H1 (cell line): Measurements from ENCODE around the gene SECISBP2L. TPM values are rescaled to one million over a fixed set of nuclear protein-coding genes. Genes with fewer than 3 reads are reported as not detected.

Experiments used
- CTCF ChIA-PET: fragments of 300-600 bp; sonication (Branson Sonifier 250); formaldehyde crosslinking; loops from one replicate; lab custom pipeline; 2021; ENCODE audit not compliant: partially characterized antibody; lab: Charles Lee
- POLR2A ChIA-PET: fragments of 300-600 bp; sonication (Branson Sonifier 250); formaldehyde crosslinking; loops from one replicate; lab custom pipeline; 2021; ENCODE audit warnings: inconsistent platforms; ENCODE audit not compliant: partially characterized antibody; lab: Charles Lee
- DNase-seq, 2 experiments: peaks; one replicate each; pipeline versions ENCODE4 v3.0.0 to v3.0.0-alpha.2; 2010 to 2022; ENCODE audit warnings: low spot score in 2 of 2, low read depth in 1 of 2, mixed read lengths in 1 of 2
- FAIRE-seq: peaks from 2 replicates; lab custom pipeline; 2011; peaks lifted over from hg19 to GRCh38; lab: Jason Lieb, UNC
- H2AFZ ChIP-seq: 2 replicates; pipeline ENCODE4 v1.8.1; 2012; ENCODE audit warnings: low read length, inconsistent platforms
- H2AK5ac ChIP-seq: 2 replicates; pipeline ENCODE4 v1.6.1; 2013; ENCODE audit warnings: low read depth, low read length
- H2BK120ac ChIP-seq: replicated peaks from 2 replicates; pipeline ENCODE3; 2013; ENCODE audit warnings: low read depth, low read length, inconsistent platforms
- H2BK12ac ChIP-seq: 2 replicates; pipeline ENCODE4 v1.6.1; 2013; ENCODE audit warnings: low read depth, low read length
- H2BK15ac ChIP-seq: 2 replicates; pipeline ENCODE4 v1.6.1; 2013; ENCODE audit warnings: low read length
- H2BK20ac ChIP-seq: 2 replicates; pipeline ENCODE4 v1.6.1; 2013; ENCODE audit warnings: low read length
- H2BK5ac ChIP-seq: 2 replicates; pipeline ENCODE4 v1.6.1; 2013; ENCODE audit warnings: low read depth, low read length
- H3K14ac ChIP-seq: 2 replicates; pipeline ENCODE4 v1.6.1; 2013; ENCODE audit warnings: inconsistent platforms; ENCODE audit not compliant: insufficient read length
- H3K18ac ChIP-seq: 2 replicates; pipeline ENCODE4 v1.6.1; 2013; ENCODE audit warnings: low read length; ENCODE audit errors: extremely low read depth
- H3K23ac ChIP-seq: 2 replicates; pipeline ENCODE4 v1.6.1; 2013; ENCODE audit warnings: inconsistent platforms; ENCODE audit not compliant: insufficient read length
- H3K23me2 ChIP-seq: 2 replicates; pipeline ENCODE4 v1.6.1; 2013; ENCODE audit warnings: low read depth, low read length
- H3K27ac ChIP-seq: 2 replicates; pipeline ENCODE4 v1.6.1; 2011; ENCODE audit warnings: low read depth, low read length, inconsistent platforms
- H3K27me3 ChIP-seq, 4 experiments: replicated peaks in 1 of 4; 1 replicate in 1 of 4; 2 replicates in 3 of 4; pipeline versions ENCODE4 v1.6.1 to v1.8.1; 2011 to 2013; ENCODE audit warnings: low read length in 3 of 4, mild to moderate bottlenecking in 3 of 4, inconsistent platforms in 2 of 4, mixed read lengths in 2 of 4, moderate library complexity in 1 of 4; ENCODE audit not compliant: control insufficient read depth in 3 of 4, insufficient read depth in 3 of 4; ENCODE audit errors: extremely low read depth in 1 of 4
- H3K36me3 ChIP-seq, 4 experiments: 2 replicates each; pipeline versions ENCODE4 v1.6.1 to v1.8.1; 2011 to 2013; ENCODE audit warnings: mild to moderate bottlenecking in 4 of 4, low read length in 3 of 4, moderate library complexity in 2 of 4, control low read depth in 1 of 4, inconsistent platforms in 1 of 4; ENCODE audit not compliant: insufficient read depth in 4 of 4, control insufficient read depth in 2 of 4
- H3K4ac ChIP-seq: replicated peaks from 2 replicates; pipeline ENCODE3; 2013; ENCODE audit warnings: low read length, low read depth, mixed read lengths, inconsistent platforms; ENCODE audit not compliant: insufficient read length
- H3K4me1 ChIP-seq, 4 experiments: replicated peaks in 1 of 4; 1 replicate in 1 of 4; 2 replicates in 3 of 4; pipeline versions ENCODE4 v1.6.1 to v1.8.1; 2011 to 2013; ENCODE audit warnings: low read length in 3 of 4, inconsistent platforms in 2 of 4, mixed read lengths in 1 of 4; ENCODE audit not compliant: insufficient read depth in 4 of 4, control insufficient read depth in 3 of 4
- H3K4me2 ChIP-seq, 2 experiments: 2 replicates each; pipeline versions ENCODE4 v1.6.1 to v1.8.1; 2011 to 2013; ENCODE audit warnings: low read depth in 2 of 2, low read length in 2 of 2, control low read depth in 1 of 2, inconsistent platforms in 1 of 2, mild to moderate bottlenecking in 1 of 2; ENCODE audit not compliant: insufficient read depth in 1 of 2
- H3K4me3 ChIP-seq, 4 experiments: fragments of 200-600, 300-600 bp in 1 of 4; sonication (generic), shearing (Covaris generic), sonication (Bioruptor Twin) in 1 of 4; 2 replicates each; pipeline versions ENCODE4 v1.5.1 to v1.8.1; 2011 to 2016; ENCODE audit warnings: low read length in 4 of 4, low read depth in 3 of 4, control low read depth in 2 of 4, inconsistent platforms in 2 of 4, mild to moderate bottlenecking in 2 of 4, mixed read lengths in 1 of 4, moderate library complexity in 1 of 4; ENCODE audit not compliant: insufficient read depth in 2 of 4; ENCODE audit errors: extremely low read depth in 1 of 4
- H3K56ac ChIP-seq: replicated peaks from 2 replicates; pipeline ENCODE3; 2013; ENCODE audit warnings: low read depth, mild to moderate bottlenecking, mixed read lengths, low read length, inconsistent platforms; ENCODE audit not compliant: insufficient read length
- H3K79me1 ChIP-seq: 2 replicates; pipeline ENCODE4 v1.6.1; 2013; ENCODE audit warnings: low read depth, low read length, control low read depth
- H3K79me2 ChIP-seq, 2 experiments: 2 replicates each; pipeline versions ENCODE4 v1.6.1 to v1.8.1; 2012 to 2013; ENCODE audit warnings: low read length in 2 of 2, mild to moderate bottlenecking in 2 of 2, inconsistent platforms in 1 of 2; ENCODE audit not compliant: insufficient read depth in 2 of 2, control insufficient read depth in 1 of 2
- H3K9ac ChIP-seq, 4 experiments: replicated peaks in 1 of 4; 1 replicate in 1 of 4; 2 replicates in 3 of 4; pipeline versions ENCODE4 v1.6.1 to v1.8.1; 2011 to 2013; ENCODE audit warnings: low read depth in 3 of 4, low read length in 3 of 4, control low read depth in 2 of 4, mild to moderate bottlenecking in 2 of 4, moderate library complexity in 2 of 4, inconsistent platforms in 1 of 4; ENCODE audit errors: extremely low read depth in 1 of 4
- H3K9me3 ChIP-seq, 2 experiments: 2 replicates each; pipeline versions ENCODE4 v1.6.1 to v1.8.1; 2012 to 2013; ENCODE audit warnings: mild to moderate bottlenecking in 2 of 2, moderate library complexity in 2 of 2, control low read depth in 1 of 2, inconsistent platforms in 1 of 2, low read depth in 1 of 2, low read length in 1 of 2, mixed read lengths in 1 of 2; ENCODE audit not compliant: insufficient read depth in 2 of 2
- H4K20me1 ChIP-seq, 2 experiments: replicated peaks in 1 of 2; 2 replicates each; pipeline versions ENCODE3 to v1.8.1; 2011 to 2013; ENCODE audit warnings: inconsistent platforms in 2 of 2, low read length in 2 of 2, mild to moderate bottlenecking in 1 of 2; ENCODE audit not compliant: insufficient read depth in 2 of 2, control insufficient read depth in 1 of 2
- H4K5ac ChIP-seq: 2 replicates; pipeline ENCODE4 v1.6.1; 2013; ENCODE audit warnings: low read length, low read depth, mixed read lengths, inconsistent platforms; ENCODE audit not compliant: insufficient read length
- H4K8ac ChIP-seq: 2 replicates; pipeline ENCODE4 v1.8.0; 2013; ENCODE audit warnings: mild to moderate bottlenecking, moderate library complexity, low read length, inconsistent platforms; ENCODE audit not compliant: insufficient read depth; ENCODE audit errors: extremely low read depth
- H4K91ac ChIP-seq: replicated peaks from 2 replicates; pipeline ENCODE3; 2013; ENCODE audit warnings: low read length, mixed read lengths, inconsistent platforms; ENCODE audit not compliant: insufficient read length
- BCL11A ChIP-seq, 2 experiments: IDR thresholded peaks; one replicate each; pipeline ENCODE4 v1.6.1; 2011; ENCODE audit warnings: low read depth in 2 of 2, low read length in 2 of 2, mild to moderate bottlenecking in 2 of 2
- FOSL1 ChIP-seq: IDR thresholded peaks from 2 replicates; pipeline ENCODE4 v1.6.1; 2011; ENCODE audit warnings: mild to moderate bottlenecking, low read depth, low read length, moderate library complexity; ENCODE audit not compliant: insufficient read depth
- JUND ChIP-seq: IDR thresholded peaks from 2 replicates; pipeline ENCODE4 v1.6.1; 2011; ENCODE audit warnings: mild to moderate bottlenecking, improper control_type of control experiment, low read length
- WGBS, 2 experiments: shearing (Covaris generic) in 1 of 2; methylation state at CpG; one replicate each; pipeline versions ENCODE4 v1.1.6 to v1.1.7; 2013 to 2015; ENCODE audit warnings: low lambda C conversion rate in 2 of 2, mixed read lengths in 2 of 2, inconsistent platforms in 1 of 2, low coverage in 1 of 2, missing lambda C conversion rate in 1 of 2; ENCODE audit not compliant: insufficient replicate concordance in 2 of 2, insufficient coverage in 1 of 2, insufficient read length in 1 of 2; ENCODE audit errors: extremely low coverage in 1 of 2, missing lambda C conversion rate in 1 of 2; 5-methylcytosine and 5-hydroxymethylcytosine counted together
- polyA plus RNA-seq, 7 experiments: library from polyadenylated mRNA; depleted of rRNA in 3 of 7; stranded (reverse) in 5 of 7; unstranded in 2 of 7; fragments of >200 nt in 5 of 7; fragments of 200-250 nt in 2 of 7; gene quantifications; 1 replicate in 5 of 7; 2 replicates in 1 of 7; 4 replicates in 1 of 7; pipeline versions ENCODE4 v1.2.1 to v1.2.3, GENCODE V29; 2011 to 2013; ENCODE audit warnings: missing spikeins in 2 of 7, mixed read lengths in 2 of 7
- total RNA-seq: library from RNA; stranded (reverse); fragmentation: NEBNext Ultra II Directional; extraction: Animal tissue kit (Norgen Biotek cat#: 25700); gene quantifications from 2 replicates; pipeline ENCODE4 v1.2.1, GENCODE V29; 2021

The SECISBP2L gene
- total and polyA plus RNA-seq, 2 of the 8 experiments (the other 6 are each of a cell fraction or from before 2014, with no cell fraction given) = 7.6 to 22.8 TPM

DNA sequence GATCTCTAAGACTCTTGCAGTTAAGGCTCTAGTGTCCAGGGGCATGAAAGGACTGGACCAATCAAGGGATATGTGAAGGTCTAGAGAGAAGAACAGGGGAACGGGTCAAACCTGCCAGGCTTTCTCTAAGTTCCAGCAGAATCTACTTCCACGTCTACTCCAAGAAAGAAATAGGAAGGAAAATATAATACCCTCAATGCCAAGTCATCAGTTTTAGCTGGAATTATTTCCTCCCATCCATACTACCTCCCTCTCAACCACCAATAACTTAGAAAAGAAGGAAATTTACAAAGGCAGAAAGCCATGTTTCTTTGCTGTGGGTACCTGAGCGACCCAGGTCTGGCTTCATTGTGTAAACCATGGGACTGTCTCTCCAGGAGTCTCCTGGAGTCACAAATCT, 90.3 kb downstream of the SECISBP2L start:
- H2BK5ac ChIP-seq = no peak overlapping the region
- no peaks in the 10 kb centered on the region for H3K23me2 ChIP-seq
- no peaks in the 10 kb centered on the region for H3K79me1 ChIP-seq
- H2BK15ac ChIP-seq = no peak overlapping the region
- H3K36me3 ChIP-seq = no peaks in the 10 kb centered on the region
- no peaks in the 10 kb centered on the region for H3K9me3 ChIP-seq
- peaks cover 0 to 3% (median 0%) of the 10 kb centered on the region in 4 experiments; a peak in 2 of 7 replicates for H3K4me1 ChIP-seq
- no peak overlapping the region for H3K4me3 ChIP-seq
- no peak overlapping the region for H3K4me2 ChIP-seq
- no peak overlapping the region for H3K27ac ChIP-seq
- no peak overlapping the region for H4K8ac ChIP-seq
- no peak overlapping the region for H3K56ac ChIP-seq
- no peak overlapping the region for H3K23ac ChIP-seq
- H2BK12ac ChIP-seq = no peak overlapping the region
- H3K79me2 ChIP-seq = no peaks in the 10 kb centered on the region
- no peak for DNase-seq
- WGBS, 2 experiments = 89% methylated on average over 3 of the region's 3 CpGs; no CpG with 5 or more reads in 1 of the 2 experiments
- no peak overlapping the region for H3K4ac ChIP-seq
- no peak overlapping the region for H4K5ac ChIP-seq
- CTCF ChIA-PET = interaction anchor here (0.8 to 1.9 kb wide), 5 partner anchors 16 to 94 kb away, joined by 4 to 6 read pairs (median 4); no protein-coding TSS in a partner anchor
- H2AFZ ChIP-seq = no peak overlapping the region; the same call in 1 of the 2 replicates
- H3K9ac ChIP-seq = no peak overlapping the region
- no peak for TF ChIP-seq BCL11A (IDR thresholded peaks at IDR 0.05; ENCODE audit: low read depth in 2 of 2, low read length in 2 of 2)
- TF ChIP-seq FOSL1 = no peak
- TF ChIP-seq JUND = no peak
- TF ChIP-seq, all 59 proteins: peak for 0
- no peaks in the 10 kb centered on the region; a peak in 1 of 7 replicates for H3K27me3 ChIP-seq
- no peak overlapping the region for H2AK5ac ChIP-seq
- no peaks in the 10 kb centered on the region for H4K20me1 ChIP-seq
- no peak overlapping the region for H2BK120ac ChIP-seq
- no peak overlapping the region for H3K18ac ChIP-seq
- no peak overlapping the region for H2BK20ac ChIP-seq
- H3K14ac ChIP-seq = no peak overlapping the region
- no peak for FAIRE-seq
- H4K91ac ChIP-seq = no peak overlapping the region
- POLR2A ChIA-PET = interaction anchor here (0.6 kb wide), 1 partner anchor 20 kb away, joined by 3 read pairs; no protein-coding TSS in a partner anchor
